Fibroblast of peridontal ligament (primary cell): ENCODE measurements around the gene C14orf180.

ENCODE experiments used
- DNase-seq: peaks from one replicate; pipeline ENCODE4 v3.0.0-alpha.2; 2010; ENCODE audit errors: extremely low read depth

Gene C14orf180

GRCh38 chr14:104593710-104594136 is 14.2 kb downstream of the C14orf180 start:
- DNase-seq, result peak; percentile 3

DNA sequence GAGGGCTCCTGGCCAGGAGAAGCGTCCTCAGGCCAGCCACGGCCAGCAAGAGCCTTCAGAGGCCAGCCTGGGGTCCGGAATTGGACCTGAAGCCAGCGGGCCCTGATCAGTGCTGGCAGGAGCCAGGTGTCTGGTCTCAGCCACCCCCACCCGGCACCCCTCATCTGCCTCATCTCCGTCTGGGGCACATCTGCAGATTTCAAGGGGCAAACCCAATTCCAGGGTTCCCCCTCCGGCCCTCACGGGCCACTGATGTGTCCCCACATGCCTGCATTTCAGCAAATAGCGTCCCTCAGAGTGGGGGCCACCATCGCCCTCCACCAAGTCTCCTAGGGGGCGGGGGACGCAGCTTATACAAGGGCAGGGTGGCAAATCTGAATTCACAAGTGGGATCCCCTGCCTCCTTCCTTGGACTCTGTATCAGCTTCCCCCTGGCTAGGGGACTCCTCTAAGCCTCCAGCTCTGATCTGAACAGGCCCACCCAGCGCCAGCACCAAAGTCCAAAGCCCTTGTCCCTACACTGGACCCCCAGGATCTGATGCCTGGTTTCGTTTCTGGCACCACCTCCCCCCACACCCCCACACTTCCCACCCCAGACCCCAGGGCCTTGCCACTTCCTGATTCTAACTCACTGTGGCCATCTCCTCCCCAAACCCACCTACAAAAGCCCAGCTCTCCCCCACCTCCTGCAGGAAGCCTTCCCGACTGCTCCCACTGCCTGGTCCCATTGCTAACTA is 14.9 kb downstream of the C14orf180 start:
- DNase-seq, result no peak

GRCh38 chr14:104595116-104595675 is 15.6 kb downstream of the C14orf180 start:
- DNase-seq, result no peak

GRCh38 chr14:104595911-104596450 is 16.4 kb downstream of the C14orf180 start:
- no peak for DNase-seq

- no peak for DNase-seq
Observed at GRCh38 chr14:104596451-104596918, 16.9 kb downstream of the C14orf180 start.

DNA sequence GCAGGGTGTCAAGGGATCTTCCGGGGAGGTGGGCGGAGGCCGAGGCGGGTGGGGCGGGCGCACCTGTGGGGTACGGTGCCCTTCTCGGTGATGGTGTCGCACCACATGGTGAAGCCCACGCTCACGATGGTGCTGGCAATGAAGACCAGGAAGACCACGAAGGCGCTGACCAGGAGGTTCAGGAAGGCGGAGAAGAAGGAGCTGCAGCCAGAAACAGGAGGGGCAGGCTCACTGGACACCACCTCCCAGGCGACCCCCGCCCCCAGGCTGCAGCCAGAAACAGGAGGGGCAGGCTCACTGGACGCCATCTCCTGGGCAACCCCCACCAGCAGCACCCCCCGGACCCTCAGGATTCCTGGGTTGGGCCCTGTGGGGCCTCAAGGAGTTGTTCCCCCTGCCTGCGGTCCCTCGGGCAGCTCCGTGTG is 17.4 kb downstream of the C14orf180 start:
- no peak for DNase-seq

DNA sequence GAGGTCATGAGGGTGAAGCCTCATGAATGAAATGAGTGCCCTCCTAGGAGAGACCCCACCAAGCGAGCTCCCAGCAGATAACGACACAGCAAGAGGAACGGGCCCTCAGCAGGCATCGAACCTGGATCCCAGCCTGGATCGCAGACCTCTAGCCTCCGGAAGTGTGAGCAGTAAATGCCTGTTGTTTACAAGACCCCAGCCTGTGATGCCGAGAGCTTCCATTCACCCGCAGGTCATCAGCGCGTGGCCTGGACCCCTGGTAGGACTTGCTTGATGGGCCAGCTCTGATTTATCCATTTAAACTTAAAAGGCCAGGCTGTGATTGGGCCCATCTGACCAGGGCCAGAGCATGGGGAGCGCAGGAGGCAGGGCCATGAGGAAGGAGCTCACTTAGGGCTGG is 18.0 kb downstream of the C14orf180 start:
- no peak for DNase-seq

GRCh38 chr14:104598039-104598909 is 18.7 kb downstream of the C14orf180 start:
- DNase-seq, result no peak

- DNase-seq, result no peak
Observed at GRCh38 chr14:104598910-104599273, 19.3 kb downstream of the C14orf180 start.

DNA sequence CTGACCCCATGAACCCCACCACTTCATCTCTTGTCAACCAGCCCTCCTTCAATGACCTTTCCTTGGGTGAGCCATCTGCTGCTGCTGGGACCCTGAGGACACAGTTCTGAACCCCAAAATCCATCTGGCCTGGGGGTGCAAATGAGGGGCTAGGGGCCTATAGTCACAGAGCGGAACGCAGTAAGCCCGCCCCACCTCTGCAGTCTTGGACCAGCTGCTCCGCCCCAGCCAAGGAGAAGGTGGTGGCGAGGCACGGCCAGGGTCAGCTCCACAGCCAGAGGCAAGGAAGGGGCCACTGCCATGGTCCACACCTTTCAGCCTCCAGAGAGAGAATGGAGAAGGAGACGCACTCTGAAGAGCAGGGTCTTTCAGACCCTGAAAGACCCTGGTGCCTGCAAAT is 19.9 kb downstream of the C14orf180 start:
- DNase-seq, result no peak

DNA sequence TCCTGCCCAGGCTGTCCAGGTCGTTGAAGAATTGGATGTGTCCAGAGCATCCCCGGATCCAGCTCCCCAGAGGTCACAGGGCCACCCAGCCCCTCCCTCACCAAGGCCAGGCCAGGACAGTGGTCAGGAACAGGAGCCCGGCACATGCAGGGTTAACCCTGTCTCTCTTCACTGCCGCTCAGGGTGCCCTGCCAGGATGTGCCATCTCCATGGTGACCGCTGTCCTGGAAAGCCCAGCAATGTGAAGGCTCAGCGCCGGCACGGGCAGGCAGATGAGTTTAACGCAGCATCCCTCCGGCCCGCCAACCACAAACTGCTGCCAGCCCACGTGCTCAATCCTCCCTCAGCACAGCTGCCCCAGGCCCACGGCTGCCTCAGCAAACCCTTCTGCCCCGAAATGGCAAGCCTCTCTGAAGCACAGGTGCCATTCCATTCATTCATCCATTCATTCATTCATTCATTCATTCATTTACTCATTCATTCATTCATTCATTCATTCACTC is 20.6 kb downstream of the C14orf180 start:
- DNase-seq, result no peak

- no peak for DNase-seq
Observed at GRCh38 chr14:104600805-104601204, 21.2 kb downstream of the C14orf180 start.

- no peak for DNase-seq
Observed at GRCh38 chr14:104601786-104602185, 22.2 kb downstream of the C14orf180 start.

- DNase-seq, result no peak
Observed at GRCh38 chr14:104602315-104602932, 22.9 kb downstream of the C14orf180 start.

- DNase-seq, result no peak
Observed at GRCh38 chr14:104602933-104603325, 23.4 kb downstream of the C14orf180 start.

DNA sequence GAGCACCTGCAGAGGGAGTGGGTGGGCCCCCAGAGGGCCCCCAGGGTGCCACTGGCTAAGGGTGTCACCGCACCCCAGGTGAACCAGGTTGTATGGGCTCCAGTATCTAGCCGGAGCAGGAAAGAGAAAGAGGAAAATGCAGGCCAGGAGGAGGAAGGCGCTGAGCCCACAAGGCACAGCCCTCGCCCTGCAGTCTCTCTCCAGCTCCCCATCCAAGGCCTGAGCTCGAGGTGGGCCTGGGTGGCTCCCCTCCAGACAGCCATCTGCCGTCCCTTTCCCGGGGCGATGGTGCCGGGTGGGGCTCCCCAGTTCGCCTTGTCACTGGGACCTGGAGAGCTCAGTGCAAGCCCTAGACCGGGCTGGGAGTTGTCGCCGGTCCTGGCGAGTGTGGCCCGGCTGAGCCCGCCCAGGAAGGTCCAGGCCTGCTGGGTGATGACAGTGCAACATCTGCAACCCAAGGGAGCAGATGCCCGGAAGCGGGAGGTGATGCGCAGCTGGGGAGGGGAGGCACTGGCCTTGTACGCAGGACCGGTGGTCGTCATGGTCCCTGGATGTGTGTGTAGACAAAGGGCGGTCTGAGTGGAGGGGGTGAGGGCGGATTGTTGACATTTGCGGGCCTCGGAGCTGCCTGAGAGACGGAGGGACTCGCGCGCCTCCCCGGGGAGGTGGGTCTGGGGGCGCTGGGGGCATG is 24.3 kb downstream of the C14orf180 start:
- DNase-seq, result no peak

- DNase-seq, result no peak
Observed at GRCh38 chr14:104604458-104605449, 25.2 kb downstream of the C14orf180 start, which contains the start of gene TMEM179. Gene TMEM179 (minus strand): TSS chr14:104604772. CDS start chr14:104604741, 31 bp downstream.

DNA sequence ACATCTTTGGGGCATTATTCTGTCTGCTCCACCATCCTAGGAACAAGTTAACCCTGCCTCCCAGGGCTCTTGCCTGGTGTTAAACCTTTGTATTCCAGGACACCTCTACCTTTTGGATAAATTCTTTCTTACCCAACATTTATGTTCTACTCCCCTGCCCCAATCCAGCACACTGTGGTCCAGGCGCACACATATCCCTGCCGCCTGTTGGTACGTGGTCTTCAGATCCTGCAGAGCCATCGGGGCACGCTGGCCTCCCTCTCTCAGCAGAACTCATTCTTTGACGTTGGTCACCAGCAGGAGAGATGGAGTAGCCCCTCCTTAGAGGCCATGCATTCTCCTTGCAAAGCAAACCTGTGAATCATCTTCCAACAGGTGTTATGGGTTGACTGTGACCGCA is 30.1 kb downstream of the C14orf180 start:
- DNase-seq, result no peak

DNA sequence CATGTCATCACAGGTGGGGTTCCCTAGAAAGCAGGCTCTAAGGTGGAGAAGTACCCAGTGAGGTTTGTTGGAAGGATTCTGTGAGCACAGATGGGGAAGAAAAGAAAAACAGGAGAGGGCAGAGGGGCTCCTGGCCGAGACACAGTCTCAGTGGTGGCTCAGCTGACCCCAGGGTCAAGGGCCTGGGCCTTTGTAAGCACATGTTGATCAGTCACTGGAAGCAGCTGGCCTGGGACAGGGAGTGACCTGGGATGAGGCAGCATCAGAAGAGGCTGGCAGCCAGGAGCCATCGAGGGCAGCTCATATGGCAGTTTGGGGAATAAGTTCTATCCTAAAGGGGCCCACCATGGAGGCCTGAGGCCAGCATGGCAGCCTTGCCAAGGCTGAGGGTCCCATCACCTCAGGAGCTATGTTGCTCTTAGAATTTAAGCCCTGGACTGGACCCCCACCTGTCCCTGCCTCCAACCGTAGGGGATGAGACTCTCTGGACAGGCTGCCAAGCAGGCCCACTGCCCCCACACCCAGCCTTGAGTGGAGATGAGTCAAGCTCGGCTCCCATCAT is 31.3 kb downstream of the C14orf180 start:
- no peak for DNase-seq
